HCT116 (cell line): Measurements from ENCODE around the gene SLC25A51. TPM values are rescaled to one million over a fixed set of nuclear protein-coding genes. Genes with fewer than 3 reads are reported as not detected.

Experiments
- ATAC-seq: fragments of 200-7000 bp; cut with Tn5 transposase; 2 replicates; pipeline ENCODE4 v1.9.1; 2020; ENCODE audit warnings: mild to moderate bottlenecking, moderate library complexity
- BruUV-seq: library from RNA; stranded (reverse); fragments of 400-500 nt; replicated peaks from 2 replicates; lab custom pipeline; 2021; lab: Mats Ljungman, UMichigan
- CTCF ChIA-PET: fragments of 300-600 bp; sonication (Branson Sonifier 250); formaldehyde crosslinking; loops from one replicate; lab custom pipeline; 2021; ENCODE audit warnings: antibody characterized with exemption; lab: Charles Lee
- POLR2A ChIA-PET: fragments of 300-600, 350-600 bp; sonication (Branson Sonifier 250); formaldehyde crosslinking; loops from one replicate; lab custom pipeline; 2021; ENCODE audit warnings: antibody characterized with exemption; lab: Charles Lee
- RAD21 ChIA-PET, 2 experiments: fragments of 300-600 bp; sonication (Branson Sonifier 250); formaldehyde crosslinking; loops; one replicate each; lab custom pipeline; 2023; ENCODE audit warnings: low total read pairs in 2 of 2; ENCODE audit not compliant: uncharacterized antibody in 2 of 2, unreplicated experiment in 2 of 2, low non-redundant PET in 1 of 2; lab: Charles Lee
- DNase-seq: peaks from one replicate; pipeline ENCODE4 v3.0.0-alpha.2; 2010; ENCODE audit warnings: low read depth, low spot score
- H2AFZ ChIP-seq: fragments of 200-600 bp; shearing (Covaris generic), sonication (generic); 2 replicates; pipeline ENCODE4 v1.6.1; 2017; ENCODE audit warnings: low read depth, mixed run types, mixed read lengths, antibody characterized with exemption, low read length; ENCODE audit not compliant: poor library complexity, severe bottlenecking
- H3K27ac ChIP-seq: 2 replicates; pipeline ENCODE4 v1.5.1; 2012; ENCODE audit warnings: low read depth, low read length
- H3K27me3 ChIP-seq: fragments of 200-600 bp; sonication (generic); 2 replicates; pipeline ENCODE4 v1.6.1; 2016; ENCODE audit warnings: mixed run types, low read length, mixed read lengths; ENCODE audit not compliant: insufficient read depth
- H3K36me3 ChIP-seq, 2 experiments: fragments of 200-500 bp in 1 of 2; fragments of 200-600 bp in 1 of 2; sonication (Bioruptor generic) in 1 of 2; sonication (generic) in 1 of 2; 2 replicates each; pipeline versions ENCODE4 v1.5.1 to v1.6.1; 2014 to 2016; ENCODE audit warnings: low read length in 2 of 2, inconsistent platforms in 1 of 2, mixed read lengths in 1 of 2, mixed run types in 1 of 2; ENCODE audit not compliant: insufficient read depth in 2 of 2, control insufficient read depth in 1 of 2
- H3K4me1 ChIP-seq, 2 experiments: fragments of 200-600 bp in 1 of 2; sonication (generic) in 1 of 2; 2 replicates each; pipeline versions ENCODE4 v1.5.1 to v1.6.1; 2012 to 2017; ENCODE audit warnings: low read length in 2 of 2, inconsistent platforms in 1 of 2, mild to moderate bottlenecking in 1 of 2, mixed read lengths in 1 of 2, mixed run types in 1 of 2, moderate library complexity in 1 of 2; ENCODE audit not compliant: insufficient read depth in 2 of 2, control insufficient read depth in 1 of 2
- H3K4me2 ChIP-seq: fragments of 200-600 bp; sonication (generic); 2 replicates; pipeline ENCODE4 v1.6.1; 2017; ENCODE audit warnings: mixed run types, low read length, mixed read lengths
- H3K4me3 ChIP-seq, 2 experiments: fragments of 200-600 bp in 1 of 2; sonication (generic) in 1 of 2; replicated peaks in 1 of 2; 2 replicates each; pipeline ENCODE4 v1.5.1; 2011 to 2016; ENCODE audit warnings: low read length in 2 of 2, control low read depth in 1 of 2, low read depth in 1 of 2, mild to moderate bottlenecking in 1 of 2, mixed read lengths in 1 of 2, mixed run types in 1 of 2
- H3K79me2 ChIP-seq: fragments of 200-600 bp; sonication (generic); 2 replicates; pipeline ENCODE4 v1.6.1; 2017; ENCODE audit warnings: mild to moderate bottlenecking, mixed run types, low read length, moderate library complexity, mixed read lengths; ENCODE audit not compliant: insufficient read depth
- H3K9ac ChIP-seq: fragments of 200-600 bp; sonication (generic); 2 replicates; pipeline ENCODE4 v1.6.1; 2016; ENCODE audit warnings: low read length, mixed read lengths
- H3K9me2 ChIP-seq: fragments of 200-600 bp; sonication (generic), shearing (Covaris generic); 2 replicates; pipeline ENCODE4 v1.6.1; 2017; ENCODE audit warnings: mixed run types, mild to moderate bottlenecking, moderate library complexity; ENCODE audit not compliant: insufficient read depth
- H3K9me3 ChIP-seq, 2 experiments: fragments of 200-500 bp in 1 of 2; fragments of 200-600 bp in 1 of 2; sonication (Bioruptor generic) in 1 of 2; sonication (generic) in 1 of 2; 2 replicates each; pipeline ENCODE4 v1.6.1; 2014 to 2017; ENCODE audit warnings: low read length in 2 of 2, mixed read lengths in 2 of 2, inconsistent platforms in 1 of 2, low read depth in 1 of 2, mild to moderate bottlenecking in 1 of 2, mixed run types in 1 of 2, moderate library complexity in 1 of 2; ENCODE audit not compliant: control insufficient read depth in 1 of 2, insufficient read depth in 1 of 2
- H4K20me1 ChIP-seq: fragments of 200-600 bp; sonication (generic), shearing (Covaris generic); 2 replicates; pipeline ENCODE4 v1.6.1; 2017; ENCODE audit warnings: mixed run types, mild to moderate bottlenecking, moderate library complexity; ENCODE audit not compliant: insufficient read depth
- CEBPB ChIP-seq: IDR thresholded peaks from 2 replicates; pipeline ENCODE4 v1.6.1; 2012; ENCODE audit warnings: low read depth
- ELF1 ChIP-seq: IDR thresholded peaks from 2 replicates; pipeline ENCODE4 v1.6.1; 2012; ENCODE audit warnings: low read depth, borderline replicate concordance
- EZH2 ChIP-seq: fragments of 200-600 bp; sonication (generic); IDR thresholded peaks from 2 replicates; pipeline ENCODE4 v1.6.1; 2017; ENCODE audit warnings: antibody characterized with exemption, mixed run types
- EZH2phosphoT487 ChIP-seq: fragments of 200-600 bp; IDR thresholded peaks from 2 replicates; pipeline ENCODE4 v1.6.1; 2018; ENCODE audit warnings: antibody characterized with exemption, borderline replicate concordance
- FOSL1 ChIP-seq: IDR thresholded peaks from 2 replicates; pipeline ENCODE4 v1.6.1; 2012; ENCODE audit warnings: low read depth
- POLR2AphosphoS5 ChIP-seq: IDR thresholded peaks from 2 replicates; pipeline ENCODE4 v1.6.1; 2011; ENCODE audit warnings: mild to moderate bottlenecking, low read depth, low read length, moderate library complexity
- RAD21 ChIP-seq: IDR thresholded peaks from 2 replicates; pipeline ENCODE4 v1.6.1; 2012; ENCODE audit warnings: low read depth, mild to moderate bottlenecking
- SP1 ChIP-seq: IDR thresholded peaks from 2 replicates; pipeline ENCODE4 v1.6.1; 2012; ENCODE audit warnings: low read depth
- ZFX ChIP-seq: fragments of 450-650 bp; IDR thresholded peaks from 2 replicates; pipeline ENCODE4 v1.6.1; 2017
- intact Hi-C: fragments of 100-400 bp; cut with micrococcal nuclease; formaldehyde crosslinking; loops from 2 replicates; pipeline ENCODE4 v1.10.0; 2022
- total RNA-seq: library from RNA; stranded (reverse); gene quantifications from one replicate; pipeline ENCODE4 v1.2.1, GENCODE V29; 2021; ENCODE audit not compliant: unreplicated experiment
- TF ChIP-seq, protein P1 (sequence below): IDR thresholded peaks from 2 replicates; pipeline ENCODE4 v1.6.1; 2011; ENCODE audit warnings: mild to moderate bottlenecking, low read length, moderate library complexity; ENCODE audit not compliant: insufficient replicate concordance; ENCODE audit errors: extremely low read depth
- TF ChIP-seq, protein P2 (sequence below): IDR thresholded peaks from 2 replicates; pipeline ENCODE4 v1.6.1; 2012; ENCODE audit warnings: low read depth

The SLC25A51 gene
- total RNA-seq, 1 experiment from 2014 or later, result 27.3 TPM

DNA sequence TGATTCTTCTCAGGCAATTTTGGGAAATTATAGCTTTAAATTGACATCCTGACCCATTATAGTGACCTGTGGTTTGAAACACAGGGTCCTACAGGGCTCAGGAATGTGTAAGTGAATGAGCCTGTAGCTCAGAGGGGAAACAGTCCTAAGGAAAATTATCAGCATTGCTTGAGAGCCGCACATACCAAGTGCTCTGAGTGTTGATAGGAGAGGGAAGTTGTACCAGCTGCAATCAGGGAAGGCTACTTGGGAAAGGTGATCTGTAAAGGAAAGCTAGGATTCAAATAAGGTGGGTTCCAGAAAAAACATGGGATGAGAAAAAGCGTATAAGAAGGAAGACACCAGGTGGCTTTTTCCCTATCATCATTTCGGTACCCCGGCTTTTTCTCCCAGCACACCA is 4.4 kb upstream of the SLC25A51 start:
- peaks cover 4 to 9% of the 10 kb centered on the region in 2 experiments; a peak in 2 of 4 replicates for H3K4me1 ChIP-seq
- DNase-seq, result no peak
- no peak overlapping the region for H2AFZ ChIP-seq
- H3K4me2 ChIP-seq, result no peak overlapping the region
- H3K36me3 ChIP-seq, result no peaks in the 10 kb centered on the region
- POLR2A ChIA-PET, result interaction anchor here (0.6 kb wide), 1 partner anchor 8 kb away, joined by 3 read pairs; no protein-coding TSS in a partner anchor
- BruUV-seq, result no TSS peak
- ATAC-seq, result no peak
- H3K4me3 ChIP-seq, result no peak overlapping the region
- H3K27ac ChIP-seq, result no peak overlapping the region
- H3K79me2 ChIP-seq, result peaks cover 4% of the 10 kb centered on the region
- H3K9me2 ChIP-seq, result no peaks in the 10 kb centered on the region
- TF ChIP-seq POLR2AphosphoS5 (no peak), RAD21 (no peak), EZH2phosphoT487 (no peak), FOSL1 (no peak), ELF1 (no peak), SP1 (no peak), EZH2 (no peak), CEBPB (no peak), ZFX (no peak)
- TF ChIP-seq, protein P1, sequence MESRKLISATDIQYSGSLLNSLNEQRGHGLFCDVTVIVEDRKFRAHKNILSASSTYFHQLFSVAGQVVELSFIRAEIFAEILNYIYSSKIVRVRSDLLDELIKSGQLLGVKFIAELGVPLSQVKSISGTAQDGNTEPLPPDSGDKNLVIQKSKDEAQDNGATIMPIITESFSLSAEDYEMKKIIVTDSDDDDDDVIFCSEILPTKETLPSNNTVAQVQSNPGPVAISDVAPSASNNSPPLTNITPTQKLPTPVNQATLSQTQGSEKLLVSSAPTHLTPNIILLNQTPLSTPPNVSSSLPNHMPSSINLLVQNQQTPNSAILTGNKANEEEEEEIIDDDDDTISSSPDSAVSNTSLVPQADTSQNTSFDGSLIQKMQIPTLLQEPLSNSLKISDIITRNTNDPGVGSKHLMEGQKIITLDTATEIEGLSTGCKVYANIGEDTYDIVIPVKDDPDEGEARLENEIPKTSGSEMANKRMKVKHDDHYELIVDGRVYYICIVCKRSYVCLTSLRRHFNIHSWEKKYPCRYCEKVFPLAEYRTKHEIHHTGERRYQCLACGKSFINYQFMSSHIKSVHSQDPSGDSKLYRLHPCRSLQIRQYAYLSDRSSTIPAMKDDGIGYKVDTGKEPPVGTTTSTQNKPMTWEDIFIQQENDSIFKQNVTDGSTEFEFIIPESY, result no peak
- TF ChIP-seq, protein P2, sequence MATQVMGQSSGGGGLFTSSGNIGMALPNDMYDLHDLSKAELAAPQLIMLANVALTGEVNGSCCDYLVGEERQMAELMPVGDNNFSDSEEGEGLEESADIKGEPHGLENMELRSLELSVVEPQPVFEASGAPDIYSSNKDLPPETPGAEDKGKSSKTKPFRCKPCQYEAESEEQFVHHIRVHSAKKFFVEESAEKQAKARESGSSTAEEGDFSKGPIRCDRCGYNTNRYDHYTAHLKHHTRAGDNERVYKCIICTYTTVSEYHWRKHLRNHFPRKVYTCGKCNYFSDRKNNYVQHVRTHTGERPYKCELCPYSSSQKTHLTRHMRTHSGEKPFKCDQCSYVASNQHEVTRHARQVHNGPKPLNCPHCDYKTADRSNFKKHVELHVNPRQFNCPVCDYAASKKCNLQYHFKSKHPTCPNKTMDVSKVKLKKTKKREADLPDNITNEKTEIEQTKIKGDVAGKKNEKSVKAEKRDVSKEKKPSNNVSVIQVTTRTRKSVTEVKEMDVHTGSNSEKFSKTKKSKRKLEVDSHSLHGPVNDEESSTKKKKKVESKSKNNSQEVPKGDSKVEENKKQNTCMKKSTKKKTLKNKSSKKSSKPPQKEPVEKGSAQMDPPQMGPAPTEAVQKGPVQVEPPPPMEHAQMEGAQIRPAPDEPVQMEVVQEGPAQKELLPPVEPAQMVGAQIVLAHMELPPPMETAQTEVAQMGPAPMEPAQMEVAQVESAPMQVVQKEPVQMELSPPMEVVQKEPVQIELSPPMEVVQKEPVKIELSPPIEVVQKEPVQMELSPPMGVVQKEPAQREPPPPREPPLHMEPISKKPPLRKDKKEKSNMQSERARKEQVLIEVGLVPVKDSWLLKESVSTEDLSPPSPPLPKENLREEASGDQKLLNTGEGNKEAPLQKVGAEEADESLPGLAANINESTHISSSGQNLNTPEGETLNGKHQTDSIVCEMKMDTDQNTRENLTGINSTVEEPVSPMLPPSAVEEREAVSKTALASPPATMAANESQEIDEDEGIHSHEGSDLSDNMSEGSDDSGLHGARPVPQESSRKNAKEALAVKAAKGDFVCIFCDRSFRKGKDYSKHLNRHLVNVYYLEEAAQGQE, result no peak
- no peak overlapping the region for H3K9ac ChIP-seq
- H3K27me3 ChIP-seq, result no peaks in the 10 kb centered on the region
- CTCF ChIA-PET, result interaction anchor here (0.7 kb wide), 1 partner anchor 356 kb away, joined by 3 read pairs; no protein-coding TSS in a partner anchor
- no peaks in the 10 kb centered on the region for H4K20me1 ChIP-seq
- intact Hi-C loops, result no loop called here
- H3K9me3 ChIP-seq, result no peaks in the 10 kb centered on the region
- RAD21 ChIA-PET, result no interaction called here
